HG02642 (cell line): ENCODE results near the gene PEAK1.
A peak's percentile ranks its signal among the peaks of the same experiment; 100 is the strongest.
"Not testable (repeated sequence)": the region's sequence is repeated elsewhere in the genome, so short reads cannot be mapped to it uniquely, and the experiment has no call there.

ENCODE experiments used
- ATAC-seq: cut with Tn5 transposase; IDR thresholded peaks from one replicate; pipeline ENCODE4 v1.9.1; 2021; ENCODE audit warnings: mild to moderate bottlenecking; ENCODE audit not compliant: unreplicated experiment, poor library complexity

Gene PEAK1

GRCh38 chr15:77426871-77427270 is 7.0 kb upstream of the PEAK1 start:
- no peak for ATAC-seq

- no peak for ATAC-seq
Observed at GRCh38 chr15:77426377-77426776, 6.5 kb upstream of the PEAK1 start.

DNA sequence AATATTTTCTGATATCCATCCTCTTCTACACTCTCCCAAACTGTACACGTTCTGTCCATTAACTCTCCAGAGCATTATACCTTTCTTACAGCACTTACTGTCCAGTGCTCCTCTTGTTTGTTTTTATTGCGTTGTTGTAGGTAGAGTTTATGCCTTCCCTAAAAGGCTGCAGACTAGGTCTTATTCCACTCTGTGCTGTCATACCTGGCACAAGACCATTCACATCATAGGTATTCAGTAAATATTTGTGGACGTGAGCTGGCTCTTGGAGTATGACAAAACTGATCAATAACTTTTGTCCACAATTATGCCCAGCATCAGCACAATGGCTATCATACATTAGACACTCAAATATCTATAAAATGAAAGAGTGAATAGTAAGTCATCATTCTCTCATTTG is 5.2 kb upstream of the PEAK1 start:
- no peak for ATAC-seq

- no peak for ATAC-seq
Observed at GRCh38 chr15:77421370-77421700, 1.4 kb upstream of the PEAK1 start.

GRCh38 chr15:77420610-77421369 is 886 bp upstream of the PEAK1 start, which contains the start of gene HMG20A:
Gene HMG20A, plus strand, starts transcription at chr15:77420888. Its CDS starts 37,520 bp downstream, at chr15:77458408.
- peak; percentile 45 for ATAC-seq

DNA sequence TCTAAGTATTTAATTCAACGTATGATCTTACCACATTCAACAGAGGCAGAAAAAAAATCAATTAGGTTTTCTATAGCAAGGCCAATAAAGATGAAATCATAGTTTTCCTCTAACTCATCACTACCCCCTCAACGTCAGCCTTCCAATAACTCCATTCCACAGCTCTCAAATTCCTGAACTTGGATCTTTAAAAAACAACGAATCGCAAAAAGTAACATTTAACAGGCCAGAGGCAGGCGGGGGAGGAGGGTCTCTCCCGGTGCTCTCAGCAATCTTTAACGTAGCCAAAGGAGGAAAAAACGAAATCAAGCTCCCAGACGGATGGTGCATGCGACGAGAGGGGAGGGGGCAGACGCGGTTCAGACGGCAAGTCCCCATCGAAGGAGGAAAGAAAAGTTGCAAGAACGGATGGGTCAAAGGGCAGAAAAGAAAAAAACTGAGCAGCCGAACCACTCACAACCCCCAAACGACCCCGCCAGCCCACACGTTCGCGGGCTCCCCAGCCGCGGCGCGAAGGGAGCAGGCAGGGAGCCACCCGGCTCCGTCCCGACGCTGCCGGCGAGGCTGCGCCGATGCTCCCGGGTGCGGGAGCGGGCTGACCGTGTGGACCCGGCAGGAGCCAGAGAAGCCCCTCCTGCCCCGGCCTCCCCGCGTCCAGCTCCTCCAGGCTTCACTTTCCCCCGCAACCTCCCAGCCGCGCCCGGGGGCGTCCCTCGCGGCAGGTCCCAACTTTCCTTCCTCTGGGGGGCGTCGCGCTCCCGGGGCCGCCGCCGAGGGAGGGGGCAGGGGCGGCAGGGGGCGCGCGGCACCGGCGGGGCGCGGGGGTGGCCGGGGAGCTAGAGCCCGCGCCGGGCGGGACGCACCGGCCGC is 703 bp downstream of the PEAK1 start:
- ATAC-seq, result peak; percentile 40

- ATAC-seq, result no peak
Observed at GRCh38 chr15:77418391-77418965, 1.4 kb downstream of the PEAK1 start.

- ATAC-seq, result no peak
Observed at GRCh38 chr15:77417602-77418001, 2.3 kb downstream of the PEAK1 start.

- no peak for ATAC-seq
Observed at GRCh38 chr15:77416954-77417353, 3.0 kb downstream of the PEAK1 start.

DNA sequence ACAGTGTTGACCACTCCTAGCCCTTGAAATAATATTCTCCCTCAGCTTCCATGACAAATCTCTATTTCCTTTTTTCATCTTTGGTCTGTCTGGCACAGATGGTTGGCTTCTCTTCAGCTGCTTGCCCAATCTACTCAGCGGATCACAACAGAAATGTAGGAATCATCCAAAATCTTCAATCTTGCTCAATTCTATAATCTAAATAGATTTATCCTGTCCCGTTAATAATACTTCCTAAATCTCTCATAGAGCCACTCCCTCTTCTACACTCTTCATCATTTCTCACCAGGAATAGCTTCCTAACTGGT is 3.8 kb downstream of the PEAK1 start:
- no peak for ATAC-seq

DNA sequence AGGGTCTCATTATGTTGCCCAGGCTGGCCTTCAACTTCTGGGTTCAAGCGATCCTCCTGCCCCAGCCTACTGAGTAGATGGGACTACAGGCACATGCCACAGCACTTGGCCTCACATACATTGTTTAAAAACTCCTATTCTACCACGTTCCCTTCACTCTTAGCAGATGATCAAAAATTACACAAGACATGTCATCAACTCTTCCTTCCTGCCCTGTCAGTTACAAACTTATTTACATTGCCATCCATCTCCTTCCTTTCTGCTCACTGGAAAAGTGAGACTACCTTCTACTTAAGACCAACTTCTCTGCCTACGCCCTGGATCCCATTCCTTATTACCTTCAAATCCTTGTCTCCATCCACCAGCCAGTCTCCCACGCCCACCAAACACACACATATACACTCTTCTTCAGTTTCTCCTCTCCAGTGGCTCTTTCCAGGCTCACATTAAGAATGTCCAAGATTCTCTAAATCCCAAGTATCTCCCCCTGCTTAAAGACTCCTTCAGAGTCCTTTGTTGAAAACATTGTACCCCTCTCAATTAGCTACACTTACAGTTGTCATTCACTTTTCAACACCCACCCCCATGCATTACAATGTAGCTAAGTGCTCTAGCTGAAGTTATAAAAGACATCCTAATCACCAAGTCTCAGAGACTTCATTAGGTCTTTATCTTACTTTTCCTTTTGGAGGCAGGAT is 4.3 kb downstream of the PEAK1 start:
- no peak for ATAC-seq

GRCh38 chr15:77414789-77415442 is 5.0 kb downstream of the PEAK1 start:
- no peak for ATAC-seq

GRCh38 chr15:77413699-77414349 is 6.1 kb downstream of the PEAK1 start:
- no peak for ATAC-seq

- ATAC-seq, result no peak
Observed at GRCh38 chr15:77412972-77413698, 6.8 kb downstream of the PEAK1 start.

GRCh38 chr15:77411619-77411976 is 8.3 kb downstream of the PEAK1 start:
- no peak for ATAC-seq

DNA sequence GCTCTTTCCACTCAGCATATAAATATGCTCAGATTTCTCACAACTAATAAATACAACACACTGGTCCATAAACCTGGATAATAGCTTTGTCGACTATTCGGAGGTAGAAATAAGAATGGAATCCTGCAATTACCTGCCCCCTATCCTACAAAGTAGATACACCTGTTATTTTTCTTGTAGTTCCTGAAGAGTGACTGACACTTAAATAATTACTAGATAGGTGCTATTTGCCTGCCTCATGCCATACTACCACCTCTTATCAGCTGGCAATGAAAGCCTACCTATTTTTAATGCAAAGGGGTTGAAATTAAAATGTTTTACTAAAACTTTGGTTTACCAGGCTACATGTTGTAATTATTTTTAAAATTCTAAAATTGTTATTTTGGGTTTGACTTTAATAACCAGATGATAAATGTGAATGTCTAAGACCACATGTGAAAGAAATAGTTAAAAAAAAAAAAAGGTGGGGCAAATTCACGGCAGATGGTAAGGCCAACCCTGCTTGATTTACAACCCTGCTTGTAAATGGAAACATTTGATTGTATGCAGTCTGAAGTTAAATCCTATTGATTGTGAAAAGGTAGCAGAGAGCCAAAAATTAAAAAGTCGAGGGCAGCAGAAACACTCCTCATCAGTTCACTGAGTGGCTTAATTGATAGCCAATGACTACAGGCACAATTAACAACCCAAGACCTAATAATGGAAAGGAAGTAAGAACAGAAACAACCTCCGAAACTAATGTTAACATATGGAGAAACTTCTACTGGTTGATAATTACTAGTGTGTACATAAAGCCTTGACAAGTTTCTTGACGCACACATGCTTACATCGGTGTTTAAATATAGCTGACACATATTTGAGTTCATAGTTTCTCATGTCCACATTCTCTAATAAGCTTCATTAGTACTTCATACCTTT is 8.9 kb downstream of the PEAK1 start:
- no peak for ATAC-seq

DNA sequence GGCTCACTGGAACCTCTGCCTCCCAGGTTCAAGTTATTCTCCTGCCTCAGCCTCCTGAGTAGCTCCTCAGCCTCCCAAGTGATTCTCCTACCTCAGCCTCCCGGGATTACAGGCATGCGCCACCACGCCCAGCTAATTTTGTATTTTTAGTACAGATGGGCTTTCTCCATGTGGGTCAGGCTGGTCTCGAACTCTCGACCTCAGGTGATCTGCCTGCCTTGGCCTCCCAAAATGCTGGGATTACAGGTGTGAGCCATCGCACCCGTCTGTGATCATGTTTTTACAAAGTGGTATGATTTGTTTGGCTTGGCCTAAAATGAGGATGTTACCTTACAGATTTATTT is 9.8 kb downstream of the PEAK1 start:
- ATAC-seq, result not testable (repeated sequence)
